Myocyte (in vitro differentiated cells): ENCODE data around the gene RRAS. TPM values are rescaled to one million over a fixed set of nuclear protein-coding genes. Genes with fewer than 3 reads are reported as not detected.

Source experiments
- DNase-seq: peaks from one replicate; pipeline ENCODE4 v3.0.0-alpha.2; 2012; ENCODE audit warnings: low read depth
- total RNA-seq: library from RNA; depleted of rRNA; stranded (reverse); fragments of >200 nt; gene quantifications from 2 replicates; pipeline ENCODE4 v1.2.3, GENCODE V29; 2014

The RRAS gene
- total RNA-seq, 1 donor from 2014 or later, result 42.1 TPM

DNA sequence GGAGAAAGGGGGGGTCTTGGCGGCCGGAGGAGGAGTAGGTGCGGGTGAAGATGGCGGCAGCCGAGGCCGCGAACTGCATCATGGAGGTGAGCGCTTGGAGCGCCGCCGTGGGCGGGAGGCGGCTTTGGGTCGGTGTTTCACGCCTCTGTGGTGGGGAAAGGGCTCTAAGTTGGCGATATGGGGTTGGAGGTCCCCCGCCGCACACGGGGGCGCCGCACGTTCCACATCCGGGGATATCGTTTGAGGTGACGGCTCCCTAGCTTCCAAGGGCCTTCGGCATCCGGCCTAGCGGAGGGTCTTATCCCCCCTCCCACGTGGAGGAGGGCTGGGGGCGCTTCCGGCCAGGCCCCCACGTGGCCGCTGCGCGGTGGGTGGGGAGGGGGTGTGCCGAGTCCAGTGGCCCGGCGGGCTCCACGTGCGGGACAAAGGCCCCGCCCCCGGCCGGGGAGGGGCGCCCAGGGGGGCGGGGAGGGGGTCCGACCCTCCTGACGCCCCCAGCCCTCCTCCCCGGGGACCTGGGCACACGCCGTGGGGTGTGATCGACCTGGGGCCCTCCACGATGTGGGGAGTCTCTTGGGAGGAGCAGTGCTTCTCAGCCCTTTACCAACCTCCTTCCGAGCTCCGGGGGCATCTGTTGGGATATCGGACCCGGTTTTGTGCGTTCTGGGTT is 37.4 kb upstream of the RRAS start, which contains the start of gene PRMT1:
Gene PRMT1, plus strand, starts transcription at position 41 of the 670 bp plus-strand sequence. Its CDS starts 10 bp downstream, at position 51.
- DNase-seq, result peak; percentile 50

DNA sequence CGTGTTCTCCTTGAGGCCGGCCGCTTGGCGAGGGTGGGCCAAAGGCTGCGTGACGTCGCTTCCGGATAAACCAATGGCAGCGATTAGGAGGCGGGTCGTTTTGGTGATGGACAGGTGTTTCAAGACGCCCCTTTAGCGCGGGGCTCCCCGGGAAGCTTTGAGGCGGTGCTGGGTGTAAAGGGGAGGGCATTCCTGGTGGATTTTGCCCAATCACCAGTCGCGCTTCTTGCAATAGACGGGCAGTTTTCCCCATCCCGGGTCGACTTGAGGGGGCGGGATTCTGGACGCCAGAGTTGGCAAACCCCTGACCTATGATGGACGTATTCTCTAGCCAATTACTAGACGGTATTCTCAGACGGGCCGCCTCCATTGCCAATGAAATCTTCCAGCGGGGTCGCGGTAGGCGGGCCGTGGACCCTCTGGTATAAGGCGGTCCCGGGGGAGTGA is 36.9 kb upstream of the RRAS start:
- peak; percentile 100 for DNase-seq

DNA sequence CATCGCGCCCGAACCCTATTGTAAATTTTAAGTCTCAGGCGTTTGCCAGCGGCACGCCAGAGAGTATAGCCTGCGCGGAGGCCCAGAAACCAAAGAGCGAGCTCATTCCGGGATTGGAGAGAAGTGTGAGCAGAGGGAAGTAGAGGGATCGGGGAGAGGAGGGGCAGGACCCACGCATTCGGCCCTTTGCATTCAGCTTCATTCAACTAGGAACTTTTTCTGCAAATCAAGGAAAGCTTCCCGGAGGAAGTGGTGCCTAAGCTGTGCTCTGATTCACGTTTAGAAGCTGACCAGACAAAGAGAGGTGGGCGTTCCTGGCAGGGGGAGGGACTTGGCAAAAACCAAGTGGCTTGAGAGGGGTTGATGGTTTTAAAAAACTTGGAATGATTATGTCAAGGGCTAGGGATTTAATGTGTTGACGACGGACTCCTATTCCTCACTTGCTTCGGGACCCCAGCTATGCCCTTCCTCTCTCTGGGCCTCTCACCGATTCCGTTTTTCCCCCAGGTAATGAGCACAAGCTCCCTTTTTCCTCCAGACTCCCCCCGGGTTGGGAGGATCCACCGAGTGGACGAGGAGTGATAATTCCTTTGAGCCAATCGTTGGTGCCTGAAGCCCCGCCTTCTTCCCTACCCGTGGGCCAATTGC is 36.3 kb upstream of the RRAS start:
- no peak for DNase-seq

- DNase-seq, result peak; percentile 73
Observed at GRCh38 chr19:49672131-49672919, 32.4 kb upstream of the RRAS start.

- DNase-seq, result no peak
Observed at GRCh38 chr19:49669516-49669915, 29.6 kb upstream of the RRAS start.

- no peak for DNase-seq
Observed at GRCh38 chr19:49667473-49667872, 27.5 kb upstream of the RRAS start.

GRCh38 chr19:49666120-49666444 is 26.1 kb upstream of the RRAS start:
- no peak for DNase-seq

DNA sequence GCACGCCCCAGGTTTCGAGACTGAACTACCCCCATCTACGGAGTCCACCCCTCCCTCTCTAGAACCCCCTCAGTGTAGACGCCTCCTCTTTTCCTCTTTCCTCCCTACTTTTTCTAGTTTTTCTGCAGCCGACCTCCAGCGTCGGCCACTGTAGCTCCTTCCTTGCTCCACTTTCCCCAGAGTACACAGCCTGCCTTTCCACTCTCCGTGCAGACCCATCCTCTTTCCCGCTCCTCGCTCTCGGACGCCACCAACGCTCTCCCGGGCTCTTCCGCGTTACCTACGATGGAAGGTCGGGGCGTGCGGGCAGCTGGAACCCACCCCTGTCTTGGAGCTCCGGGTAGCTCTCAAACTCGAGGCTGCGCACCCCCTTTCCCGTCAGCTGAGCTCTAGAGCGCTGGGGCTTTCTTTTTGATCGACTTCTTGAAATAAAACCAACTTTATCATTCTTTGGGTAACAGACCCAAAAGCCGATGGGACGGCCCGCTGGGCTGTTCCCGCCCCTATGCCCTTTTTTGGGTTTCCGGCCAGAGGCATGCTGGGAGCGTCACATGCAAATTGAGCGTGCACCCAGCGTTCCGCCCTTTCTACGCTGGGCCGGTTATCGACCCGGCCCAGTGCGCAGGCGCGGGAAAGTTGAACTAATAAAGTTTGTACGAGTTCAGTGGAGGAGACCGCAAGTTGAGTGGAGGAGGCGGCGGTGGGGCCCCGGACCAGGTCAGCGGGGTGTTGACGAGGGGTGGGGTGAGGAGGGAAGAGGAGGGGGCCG is 25.6 kb upstream of the RRAS start, which contains the start of the genes BCL2L12 and IRF3:
Gene BCL2L12, plus strand, starts transcription at position 583 of the 769 bp plus-strand sequence. CDS start 760 bp downstream, outside the sequence.
Gene IRF3, minus strand, starts transcription at position 507 of the 769 bp plus-strand sequence. CDS start 1,019 bp downstream, outside the sequence.
- DNase-seq, result peak; percentile 98

DNA sequence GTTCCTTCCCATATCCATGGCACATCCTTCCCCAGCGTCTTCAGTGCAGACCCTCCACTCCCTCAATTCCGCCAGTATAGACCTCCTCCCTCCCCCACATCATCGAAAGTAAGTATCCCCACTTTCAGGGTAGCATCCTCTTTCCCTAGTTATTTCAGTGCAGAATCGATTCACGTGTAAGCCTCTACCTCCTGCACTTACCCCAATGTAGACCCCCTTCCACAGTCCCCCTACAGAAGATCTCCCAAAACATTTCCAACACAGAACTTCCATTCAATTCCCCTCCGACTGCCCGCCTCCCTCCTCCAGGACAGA is 25.1 kb upstream of the RRAS start:
- DNase-seq, result no peak

DNA sequence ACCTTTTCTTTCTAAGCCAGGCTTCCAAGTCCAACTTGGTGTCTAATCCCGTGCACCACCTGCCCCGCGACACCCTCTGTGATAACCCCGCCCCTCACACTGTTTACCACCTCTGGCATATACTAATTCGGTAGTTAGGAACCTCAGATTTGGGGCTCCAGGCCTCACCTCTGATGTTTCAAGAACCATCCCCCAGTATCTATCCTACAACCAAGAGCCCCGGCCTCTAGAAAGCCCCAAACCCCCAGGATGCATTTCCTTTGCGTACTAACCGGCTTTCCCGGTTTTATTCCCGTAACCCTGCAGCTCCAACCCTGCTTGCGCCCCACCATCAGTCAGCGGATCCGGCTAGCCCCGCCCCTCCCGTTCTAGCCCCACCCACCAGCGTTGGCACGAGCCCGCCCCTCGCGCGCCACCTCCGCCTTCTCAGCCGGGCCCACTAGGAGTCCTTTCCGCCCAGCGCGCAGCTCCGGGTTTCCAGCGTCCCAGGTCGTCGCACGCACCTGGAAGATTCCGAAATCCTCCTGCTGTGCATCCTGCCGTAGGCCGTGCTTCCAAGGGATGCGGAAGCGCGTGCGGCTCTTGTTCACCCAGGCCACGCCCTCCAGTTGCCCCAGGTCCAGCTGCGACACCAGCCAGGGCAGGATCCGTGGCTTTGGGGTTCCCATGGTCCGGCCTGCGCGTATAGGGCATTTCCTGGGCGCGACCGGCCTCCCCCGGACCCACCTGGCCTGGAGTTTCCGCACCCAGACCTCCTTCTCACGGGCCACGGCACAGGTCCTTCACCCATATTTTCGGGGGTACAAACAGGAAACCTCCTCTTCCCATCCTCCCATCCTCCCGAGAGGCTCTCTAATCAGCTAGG is 24.5 kb upstream of the RRAS start:
- DNase-seq, result peak; percentile 83

DNA sequence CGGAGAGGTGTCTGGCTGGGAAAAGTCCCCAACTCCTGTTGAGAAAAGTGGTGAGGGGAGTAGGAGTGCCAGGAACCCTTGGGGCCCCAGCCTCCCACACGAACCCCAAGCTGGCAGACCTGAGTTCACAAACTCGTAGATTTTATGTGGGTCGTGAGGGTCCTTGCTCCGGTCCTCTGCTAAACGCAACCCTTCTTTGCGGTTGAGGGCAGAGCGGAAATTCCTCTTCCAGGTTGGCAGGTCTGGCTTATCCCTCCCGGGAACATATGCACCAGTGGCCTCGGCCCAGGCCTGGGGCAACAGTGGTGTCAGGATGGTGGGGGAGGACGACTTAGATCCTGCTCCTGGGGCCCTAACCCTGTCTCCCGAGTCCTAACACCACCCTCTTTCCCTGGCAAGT is 23.3 kb upstream of the RRAS start:
- no peak for DNase-seq

DNA sequence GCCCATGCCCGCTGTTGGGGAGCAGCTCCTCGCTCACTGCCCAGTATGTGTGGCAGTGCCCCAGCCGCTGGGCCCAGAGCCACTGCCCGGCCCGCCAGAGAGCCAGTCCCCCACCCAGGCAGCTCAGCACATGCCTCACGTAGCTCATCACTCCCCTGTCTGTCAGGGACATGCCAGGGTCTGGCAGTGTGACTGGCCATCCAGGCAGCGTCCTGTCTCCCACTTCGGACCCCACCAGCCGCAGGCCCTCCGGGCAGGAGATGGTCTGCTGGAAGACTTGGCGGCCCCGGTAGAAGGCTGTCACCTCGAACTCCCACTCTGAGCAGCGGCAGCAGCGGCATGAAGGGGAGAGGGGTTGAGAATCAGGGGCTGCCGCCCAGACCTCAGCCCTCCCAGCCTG is 22.1 kb upstream of the RRAS start:
- DNase-seq, result no peak

DNA sequence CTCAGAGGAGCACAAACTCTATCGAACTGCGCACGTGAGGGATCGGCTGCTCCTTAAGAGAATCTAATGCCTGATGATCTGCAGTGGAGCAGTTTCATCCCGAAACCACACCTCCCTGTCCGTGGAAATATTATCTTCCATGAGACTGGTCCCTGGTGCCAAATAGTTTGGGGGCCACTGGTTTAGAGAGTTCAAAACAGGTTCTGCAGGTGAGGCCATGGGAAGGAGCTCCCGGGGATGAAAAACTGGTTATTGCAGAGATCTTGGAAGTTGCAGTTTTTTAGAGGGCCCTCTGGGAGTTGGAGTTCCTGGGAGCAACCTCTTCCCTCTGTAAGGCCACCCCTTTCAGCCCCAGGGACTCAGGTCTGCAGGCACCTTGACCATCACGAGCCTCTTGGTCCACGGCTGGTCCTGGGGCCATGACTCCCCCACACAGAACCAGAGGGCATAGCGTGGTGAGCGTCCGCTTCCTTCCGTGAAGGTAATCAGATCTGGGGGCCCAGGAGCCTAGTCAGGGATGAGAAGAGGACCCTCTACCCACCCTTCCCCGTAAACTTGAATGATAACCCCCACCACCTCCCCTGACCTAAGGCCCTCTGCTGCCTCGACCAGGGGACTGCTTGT is 20.5 kb upstream of the RRAS start:
- no peak for DNase-seq

DNA sequence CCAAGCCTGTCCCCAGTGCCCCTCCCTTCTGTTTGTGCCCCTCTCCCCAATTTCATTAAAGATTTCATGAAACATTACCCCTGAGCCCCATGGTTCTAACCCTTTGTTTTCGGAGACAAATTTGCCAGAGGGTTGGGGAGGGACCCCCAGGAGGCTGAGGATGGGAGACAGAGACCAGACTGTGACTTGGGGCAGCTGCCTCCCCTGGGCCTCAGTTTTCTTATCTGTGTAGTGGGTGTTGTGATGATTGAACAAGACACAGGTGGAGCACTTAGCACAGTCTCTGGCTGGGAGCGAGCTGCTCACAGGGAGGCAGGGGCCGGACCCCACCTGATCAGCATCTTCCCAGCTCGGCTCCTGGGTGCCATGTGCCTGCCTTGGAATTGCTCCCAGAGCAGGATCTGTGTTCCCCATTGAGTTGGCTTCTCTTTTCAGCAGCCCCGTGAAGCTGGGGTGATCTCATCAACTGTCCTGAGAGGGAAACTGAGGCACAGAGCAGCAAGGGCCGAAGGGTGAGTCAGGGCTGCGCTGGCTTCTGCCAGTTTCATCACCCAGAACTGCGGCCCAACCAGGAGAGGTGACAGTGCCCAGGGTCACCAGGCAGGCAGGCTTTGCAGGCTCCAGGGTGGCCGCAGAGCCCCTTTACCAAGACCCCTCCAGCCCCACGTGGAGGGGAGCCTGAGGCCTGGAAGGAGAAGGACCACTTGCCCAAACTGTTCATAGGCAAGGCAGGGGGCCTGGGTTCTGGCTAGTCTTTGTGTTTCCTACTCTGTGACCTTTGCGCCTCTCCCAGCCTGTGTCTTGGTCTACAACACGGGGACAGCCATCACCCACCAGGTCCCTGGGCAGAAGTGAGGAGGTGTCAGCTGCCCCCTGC is 18.9 kb upstream of the RRAS start:
- DNase-seq, result no peak

GRCh38 chr19:49658139-49658517 is 18.2 kb upstream of the RRAS start:
- no peak for DNase-seq

DNA sequence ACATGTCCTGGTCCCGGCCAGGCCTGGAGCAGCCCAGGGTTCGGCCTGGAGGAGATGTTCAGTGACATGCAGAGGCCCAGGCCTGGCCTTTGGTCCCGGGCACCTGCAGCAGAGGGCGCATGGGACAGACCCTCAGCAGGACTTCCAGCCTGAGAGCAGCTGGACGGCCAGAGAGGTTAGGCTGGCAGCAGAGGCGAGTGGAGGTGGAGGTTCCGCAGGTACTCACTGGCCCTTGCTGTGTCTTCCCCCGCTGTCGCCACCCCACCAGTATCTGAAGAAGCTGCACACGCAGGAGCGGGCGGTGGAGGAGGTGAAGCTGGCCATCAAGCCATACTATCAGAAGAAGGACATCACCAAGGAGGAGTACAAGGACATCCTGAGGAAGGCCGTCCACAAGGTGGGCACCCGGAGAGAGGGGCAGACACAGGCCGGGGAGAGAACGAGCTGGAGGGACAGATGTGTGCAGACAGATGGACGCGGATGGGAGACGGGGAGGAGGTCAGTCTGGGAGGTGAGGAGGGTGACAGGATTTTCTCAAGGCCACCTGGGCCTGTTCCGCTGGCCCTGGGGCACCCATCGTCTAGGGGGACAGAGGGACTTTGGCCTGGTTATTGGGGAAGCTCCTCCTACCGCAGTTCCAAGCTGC is 17.7 kb upstream of the RRAS start:
- DNase-seq, result no peak

GRCh38 chr19:49656456-49657109 is 16.6 kb upstream of the RRAS start:
- DNase-seq, result no peak
